Body of pancreas (tissue), 4 donors: Measurements from ENCODE around the gene TESK1.

Source experiments
- CTCF ChIP-seq, 7 experiments: fragments of 450-650 bp in 4 of 7; fragments of 200-600 bp in 3 of 7; sonication (generic) in 3 of 7; IDR thresholded peaks; one replicate each; pipeline ENCODE4 v1.5.1; 2016 to 2019; ENCODE audit warnings: antibody characterized with exemption in 7 of 7
- POLR2A ChIP-seq, 3 donors: fragments of 450-650 bp; IDR thresholded peaks; one replicate each; pipeline ENCODE4 v1.6.1; 2016; ENCODE audit warnings: antibody characterized with exemption in 3 of 3, mild to moderate bottlenecking in 2 of 3

DNA sequence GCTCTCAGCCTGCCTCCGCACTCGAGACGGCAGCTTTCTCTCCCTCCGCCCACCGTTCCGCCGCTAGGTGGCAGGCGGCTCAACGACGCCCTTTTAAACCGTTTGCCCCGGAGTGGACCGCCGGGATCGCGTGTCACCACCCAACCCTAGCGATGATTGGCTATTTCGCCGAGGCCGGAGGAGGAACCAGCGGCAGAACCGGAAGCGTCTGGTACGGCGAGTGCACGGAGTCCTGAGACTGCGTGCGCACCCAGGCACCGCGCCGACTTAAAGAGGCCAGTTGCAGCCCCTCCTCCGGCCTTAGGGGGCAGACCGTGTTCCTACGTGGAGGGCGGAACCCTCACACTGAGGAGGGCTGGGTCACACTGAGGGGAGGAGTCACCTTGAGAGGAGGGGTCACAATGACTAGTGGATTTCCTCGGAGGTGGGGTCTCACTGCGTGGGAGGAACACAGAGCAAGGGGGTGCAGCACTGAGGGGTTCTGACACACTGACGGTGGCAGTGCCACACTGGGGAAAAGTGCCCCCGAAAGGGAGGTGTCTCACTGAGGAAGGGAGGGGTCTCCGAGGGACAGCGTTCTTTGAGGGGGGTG is 980 bp upstream of the TESK1 start:
- TF ChIP-seq CTCF (IDR thresholded peaks at IDR 0.05) (peak; percentile 87 to 99 (median 98)), POLR2A (IDR thresholded peaks at IDR 0.05) (peak; percentile 48 to 82 (median 81))
